PC-3 (cell line): ENCODE results near the gene OBP2A.

Experiments used
- EZH2 ChIP-seq: fragments of 300-600 bp; sonication (generic); IDR thresholded peaks from one replicate; pipeline ENCODE4 v1.6.1; 2017; ENCODE audit warnings: antibody characterized with exemption, mild to moderate bottlenecking, low read length; ENCODE audit not compliant: unreplicated experiment
- EZH2phosphoT487 ChIP-seq: fragments of 300-600 bp; sonication (generic); IDR thresholded peaks from 2 replicates; pipeline ENCODE4 v1.6.1; 2018; ENCODE audit warnings: mild to moderate bottlenecking, antibody characterized with exemption, low read length, borderline replicate concordance
- TF ChIP-seq, protein P1 (sequence below): fragments of 300-600 bp; sonication (generic); conservative IDR thresholded peaks from 2 replicates; pipeline ENCODE4 v1.5.1; 2017; ENCODE audit warnings: antibody characterized with exemption, low read depth, mild to moderate bottlenecking, low read length

- TF ChIP-seq, protein P1, sequence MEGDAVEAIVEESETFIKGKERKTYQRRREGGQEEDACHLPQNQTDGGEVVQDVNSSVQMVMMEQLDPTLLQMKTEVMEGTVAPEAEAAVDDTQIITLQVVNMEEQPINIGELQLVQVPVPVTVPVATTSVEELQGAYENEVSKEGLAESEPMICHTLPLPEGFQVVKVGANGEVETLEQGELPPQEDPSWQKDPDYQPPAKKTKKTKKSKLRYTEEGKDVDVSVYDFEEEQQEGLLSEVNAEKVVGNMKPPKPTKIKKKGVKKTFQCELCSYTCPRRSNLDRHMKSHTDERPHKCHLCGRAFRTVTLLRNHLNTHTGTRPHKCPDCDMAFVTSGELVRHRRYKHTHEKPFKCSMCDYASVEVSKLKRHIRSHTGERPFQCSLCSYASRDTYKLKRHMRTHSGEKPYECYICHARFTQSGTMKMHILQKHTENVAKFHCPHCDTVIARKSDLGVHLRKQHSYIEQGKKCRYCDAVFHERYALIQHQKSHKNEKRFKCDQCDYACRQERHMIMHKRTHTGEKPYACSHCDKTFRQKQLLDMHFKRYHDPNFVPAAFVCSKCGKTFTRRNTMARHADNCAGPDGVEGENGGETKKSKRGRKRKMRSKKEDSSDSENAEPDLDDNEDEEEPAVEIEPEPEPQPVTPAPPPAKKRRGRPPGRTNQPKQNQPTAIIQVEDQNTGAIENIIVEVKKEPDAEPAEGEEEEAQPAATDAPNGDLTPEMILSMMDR = no peak
- TF ChIP-seq EZH2 (no peak), EZH2phosphoT487 (no peak)
Observed at GRCh38 chr9:135530146-135530545, 15.8 kb upstream of the OBP2A start.
